Muscle of leg (tissue), 11 donors: ENCODE data around the gene TRAIP. TPM values are rescaled to one million over a fixed set of nuclear protein-coding genes. Genes with fewer than 3 reads are reported as not detected.
A peak's percentile ranks its signal among the peaks of the same experiment; 100 is the strongest.

ENCODE experiments used
- DNase-seq: peaks from one replicate; pipeline ENCODE4 v3.0.0; 2013
- H3K27ac ChIP-seq: one replicate; pipeline ENCODE4 v1.5.1; 2013; ENCODE audit warnings: mild to moderate bottlenecking, low read length, control low read depth
- H3K27me3 ChIP-seq: one replicate; pipeline ENCODE4 v1.6.1; 2013; ENCODE audit warnings: low read length; ENCODE audit not compliant: control insufficient read depth, insufficient read depth
- H3K36me3 ChIP-seq: one replicate; pipeline ENCODE4 v1.6.1; 2013; ENCODE audit warnings: low read length; ENCODE audit not compliant: control insufficient read depth, insufficient read depth
- H3K4me1 ChIP-seq: one replicate; pipeline ENCODE4 v1.6.1; 2013; ENCODE audit warnings: low read length; ENCODE audit not compliant: control insufficient read depth, insufficient read depth
- H3K4me3 ChIP-seq: one replicate; pipeline ENCODE4 v1.5.1; 2013; ENCODE audit warnings: low read length, control low read depth
- H3K9me3 ChIP-seq: replicated peaks from 2 replicates; pipeline ENCODE4 v1.6.1; 2013; ENCODE audit warnings: low read depth, low read length; ENCODE audit not compliant: control insufficient read depth
- whole genome bisulfite sequencing: methylation state at CpG from one replicate; pipeline ENCODE4 v1.1.5; 2013; ENCODE audit warnings: missing lambda C conversion rate; ENCODE audit not compliant: insufficient coverage; 5-methylcytosine and 5-hydroxymethylcytosine counted together
- polyA plus RNA-seq, 8 donors: library from polyadenylated mRNA; unstranded; fragments of 120-200 nt; gene quantifications; one replicate each; pipeline versions ENCODE4 v1.2.1 to v1.2.3, GENCODE V29; 2013; ENCODE audit warnings: inconsistent platforms in 1 of 8, low replicate concordance in 1 of 8; ENCODE audit not compliant: insufficient read length in 8 of 8, insufficient read depth in 1 of 8
- total RNA-seq: library from RNA; stranded (reverse); fragments of 120-200 nt; gene quantifications from one replicate; pipeline ENCODE4 v1.2.4, GENCODE V29; 2013

Gene TRAIP
- total and polyA plus RNA-seq, 9 donors = 3.8 to 6.7 (median 5.3) TPM

DNA sequence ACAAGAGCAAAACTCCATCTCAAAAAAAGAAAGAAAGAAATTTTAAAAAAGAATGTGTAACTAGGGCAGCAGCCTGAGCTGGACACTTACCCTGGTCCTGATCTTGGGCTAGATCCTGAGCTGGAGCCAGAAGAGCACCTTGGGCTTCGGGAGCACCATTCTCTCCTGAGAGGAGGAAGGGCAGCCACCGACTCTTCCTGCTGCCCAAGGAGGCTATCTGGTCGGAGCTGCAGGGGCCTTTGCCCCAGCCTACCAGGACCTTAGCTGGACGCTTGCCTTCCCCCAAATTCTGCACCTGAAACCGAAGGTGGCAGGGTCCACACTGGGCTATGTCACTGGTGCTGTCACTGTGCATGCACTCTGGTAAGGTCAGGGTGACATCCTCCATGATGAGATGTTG, 20.2 kb upstream of the TRAIP start:
- no peak overlapping the region for H3K4me3 ChIP-seq
- 80% methylated on average over 3 of the region's 5 CpGs for WGBS
- H3K27me3 ChIP-seq = peaks cover 2% of the 10 kb centered on the region
- H3K27ac ChIP-seq = no peak overlapping the region
- peaks cover 16% of the 10 kb centered on the region for H3K4me1 ChIP-seq
- DNase-seq = no peak
- no peaks in the 10 kb centered on the region for H3K36me3 ChIP-seq
- no peaks in the 10 kb centered on the region for H3K9me3 ChIP-seq

DNA sequence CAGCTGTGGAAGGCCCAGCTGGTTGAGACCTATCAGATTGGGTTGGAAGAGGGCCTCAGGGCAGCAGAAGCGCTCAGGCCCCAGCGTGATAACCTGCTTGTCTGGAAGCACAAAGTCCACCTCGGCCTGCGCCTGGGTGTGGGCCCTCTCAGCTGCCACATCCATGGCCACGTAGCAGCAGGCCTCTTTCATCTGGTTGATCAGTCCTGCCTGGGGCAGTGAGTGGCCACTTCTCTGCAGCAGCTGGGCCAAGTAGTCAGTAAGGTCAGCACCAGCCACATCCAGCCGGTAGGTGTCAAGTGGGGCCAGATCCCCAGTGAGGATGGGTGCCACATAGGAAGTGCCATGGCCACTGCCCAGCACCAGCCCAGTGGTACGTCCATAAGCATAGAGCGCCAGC, 17.3 kb upstream of the TRAIP start:
- no peak for DNase-seq
- Histone ChIP-seq H3K27ac (no peak overlapping the region), H3K4me3 (no peak overlapping the region), H3K27me3 (peaks cover 28% of the 10 kb centered on the region), H3K4me1 (peaks cover 11% of the 10 kb centered on the region), H3K9me3 (no peaks in the 10 kb centered on the region), H3K36me3 (no peaks in the 10 kb centered on the region)
- 87% methylated on average over 8 of the region's 8 CpGs for WGBS

DNA sequence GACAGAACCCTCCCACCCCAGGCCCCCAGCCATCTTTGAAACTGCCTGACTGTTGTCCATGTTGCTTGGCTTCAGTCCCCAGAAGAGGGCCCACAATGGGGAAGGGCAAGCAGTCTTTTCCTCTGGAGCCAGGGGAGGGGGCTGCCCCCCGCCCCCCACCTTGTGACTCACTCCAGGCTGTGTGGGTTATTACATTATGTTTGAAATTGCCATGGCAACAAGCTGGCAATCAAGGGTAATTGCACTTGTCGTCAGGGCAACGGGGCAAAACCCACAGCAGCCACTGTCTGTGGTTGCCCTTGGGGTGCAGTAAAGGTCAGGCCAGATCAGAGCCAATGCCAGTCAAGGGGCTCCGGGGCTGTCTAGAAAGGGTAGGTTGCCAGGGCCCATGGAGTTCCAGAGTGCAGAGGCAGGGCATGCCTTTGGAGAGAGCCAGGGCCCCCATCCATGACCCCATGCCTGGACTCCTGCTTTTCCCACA, 16.5 kb upstream of the TRAIP start:
- no peak overlapping the region for H3K4me3 ChIP-seq
- no peaks in the 10 kb centered on the region for H3K36me3 ChIP-seq
- no peaks in the 10 kb centered on the region for H3K9me3 ChIP-seq
- peaks cover 15% of the 10 kb centered on the region for H3K4me1 ChIP-seq
- H3K27ac ChIP-seq = no peak overlapping the region
- DNase-seq = no peak
- H3K27me3 ChIP-seq = peaks cover 36% of the 10 kb centered on the region
- WGBS = 52% methylated on average over 4 of the region's 4 CpGs

- H3K27me3 ChIP-seq = peaks cover 46% of the 10 kb centered on the region
Measured at GRCh38 chr3:49871531-49872153, 15.3 kb upstream of the TRAIP start.

DNA sequence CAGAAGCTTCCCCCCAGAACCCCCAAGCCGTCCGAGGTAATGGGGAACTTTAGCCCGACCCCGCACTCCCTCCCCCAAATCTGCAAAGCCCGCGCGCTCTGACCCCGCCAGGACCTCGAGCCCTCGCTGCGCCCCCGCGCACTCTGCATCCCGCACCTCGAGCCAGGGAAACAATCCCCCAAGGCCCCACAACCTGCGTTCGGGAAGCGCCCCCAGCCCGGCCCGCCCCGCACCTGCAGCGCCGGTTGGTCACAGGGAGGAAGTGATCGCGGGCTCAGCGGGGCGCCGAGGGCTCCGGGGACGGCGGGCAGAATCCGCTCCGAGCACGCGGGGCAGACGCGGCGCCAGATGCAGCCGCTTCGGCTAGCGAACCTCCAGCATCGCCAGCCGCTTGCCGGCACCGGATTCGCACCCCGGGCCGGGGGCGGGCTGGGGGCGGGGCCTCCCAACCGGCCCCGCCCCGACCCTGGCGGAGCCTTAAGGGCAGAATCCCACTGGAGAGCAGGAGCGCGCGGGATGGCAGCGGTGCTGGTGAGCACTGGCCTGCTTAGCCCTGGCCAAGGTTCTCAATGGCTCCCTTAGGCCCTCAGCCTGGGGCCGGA, 13.3 kb upstream of the TRAIP start, which contains the start of gene CAMKV:
Gene CAMKV, minus strand, starts transcription at position 382 of the 602 bp plus-strand sequence. CDS start 7,518 bp downstream, outside the sequence.
- peak within 1 kb of the TSS; percentile 19 for H3K4me3 ChIP-seq
- WGBS = under 1% methylated on average over 59 of the region's 59 CpGs
- H3K27ac ChIP-seq = no peak within 1 kb of the TSS
- no peaks in the 10 kb centered on the region for H3K36me3 ChIP-seq
- peaks cover 57% of the 10 kb centered on the region for H3K27me3 ChIP-seq
- DNase-seq = no peak
- peaks cover 19% of the 10 kb centered on the region for H3K4me1 ChIP-seq
- no peaks in the 10 kb centered on the region for H3K9me3 ChIP-seq

More at GRCh38 chr3:49871531-49872153, 15.3 kb upstream of the TRAIP start:
- 67% methylated on average over 10 of the region's 10 CpGs for WGBS
- H3K9me3 ChIP-seq = no peaks in the 10 kb centered on the region
- H3K36me3 ChIP-seq = no peaks in the 10 kb centered on the region
- no peak for DNase-seq
- H3K27ac ChIP-seq = no peak overlapping the region
- peaks cover 15% of the 10 kb centered on the region for H3K4me1 ChIP-seq
- H3K4me3 ChIP-seq = no peak overlapping the region

DNA sequence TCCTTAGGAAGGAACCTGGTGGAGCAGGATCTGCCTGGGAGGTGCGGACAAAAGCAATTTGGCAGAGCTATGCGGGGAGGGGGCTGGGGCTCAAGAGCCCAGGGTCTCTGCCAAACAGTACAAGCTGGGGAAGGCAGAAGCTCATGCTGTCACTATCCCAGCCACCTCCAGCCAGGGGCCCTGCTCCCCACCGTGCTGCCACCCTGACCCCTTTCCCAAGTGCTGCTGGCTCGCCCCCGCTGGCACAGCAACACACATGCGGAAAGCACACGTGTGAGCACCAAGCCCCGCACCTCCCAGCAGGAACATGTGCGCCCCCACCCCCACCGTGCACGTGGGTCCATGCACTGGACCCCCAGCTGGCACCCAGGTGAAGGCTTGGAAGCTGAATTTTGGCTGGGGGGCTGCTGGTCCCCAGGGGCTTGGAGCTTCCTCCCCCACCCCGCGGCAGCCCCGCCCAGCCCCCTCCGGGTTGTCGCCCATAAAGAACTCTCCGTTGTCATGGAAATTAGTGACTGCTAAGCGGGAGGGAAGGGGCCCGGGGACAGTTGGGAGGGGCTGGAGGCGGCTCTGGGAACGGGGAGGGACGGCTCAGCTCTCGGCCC, 12.6 kb upstream of the TRAIP start:
- peaks cover 63% of the 10 kb centered on the region for H3K27me3 ChIP-seq
- DNase-seq = no peak
- 2% methylated on average over 7 of the region's 23 CpGs for WGBS
- peak overlapping the region; percentile 19 for H3K4me3 ChIP-seq
- no peak overlapping the region for H3K27ac ChIP-seq
- no peaks in the 10 kb centered on the region for H3K36me3 ChIP-seq
- H3K4me1 ChIP-seq = peaks cover 19% of the 10 kb centered on the region
- no peaks in the 10 kb centered on the region for H3K9me3 ChIP-seq

DNA sequence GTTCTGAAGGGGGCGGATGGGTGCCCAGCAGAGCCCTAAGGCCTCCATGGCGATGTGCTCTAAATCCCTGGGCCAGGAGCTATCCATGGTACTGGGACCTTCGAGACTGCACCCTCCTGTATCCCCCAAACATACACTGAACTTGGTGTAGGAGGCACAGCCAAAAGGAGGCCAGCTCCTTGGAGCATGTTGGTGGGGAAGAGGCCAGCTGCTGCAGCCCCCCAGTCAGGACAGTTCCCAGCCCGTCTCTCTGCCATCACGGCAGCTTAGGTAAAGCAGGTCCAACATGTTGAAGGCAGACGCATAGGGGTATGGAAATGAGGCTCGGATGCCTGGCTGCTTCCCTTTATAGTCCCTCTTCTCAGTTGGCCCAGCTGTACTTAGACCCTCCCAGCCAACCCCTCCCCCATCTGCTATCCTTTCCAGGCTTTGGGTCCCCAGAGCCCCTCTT, 11.5 kb upstream of the TRAIP start:
- DNase-seq = peak; percentile 61
- Histone ChIP-seq H3K27ac (no peak overlapping the region), H3K27me3 (peaks cover 67% of the 10 kb centered on the region), H3K36me3 (no peaks in the 10 kb centered on the region), H3K9me3 (no peaks in the 10 kb centered on the region), H3K4me1 (peaks cover 19% of the 10 kb centered on the region), H3K4me3 (no peak overlapping the region)
- WGBS = 20% methylated on average over 2 of the region's 7 CpGs

GRCh38 chr3:49867400-49867799, 11.0 kb upstream of the TRAIP start:
- WGBS = no CpG with 5 or more reads among the region's 1 CpG
- no peaks in the 10 kb centered on the region for H3K36me3 ChIP-seq
- H3K4me3 ChIP-seq = no peak overlapping the region
- H3K4me1 ChIP-seq = peaks cover 19% of the 10 kb centered on the region
- H3K27ac ChIP-seq = no peak overlapping the region
- no peak for DNase-seq
- H3K9me3 ChIP-seq = no peaks in the 10 kb centered on the region
- peaks cover 67% of the 10 kb centered on the region for H3K27me3 ChIP-seq

- Histone ChIP-seq H3K27ac (no peak overlapping the region), H3K36me3 (no peaks in the 10 kb centered on the region), H3K9me3 (no peaks in the 10 kb centered on the region), H3K4me1 (peaks cover 19% of the 10 kb centered on the region), H3K4me3 (no peak overlapping the region), H3K27me3 (peaks cover 54% of the 10 kb centered on the region)
- 50% methylated on average over 4 of the region's 7 CpGs for WGBS
- DNase-seq = no peak
Measured at GRCh38 chr3:49865198-49865784, 8.9 kb upstream of the TRAIP start.

DNA sequence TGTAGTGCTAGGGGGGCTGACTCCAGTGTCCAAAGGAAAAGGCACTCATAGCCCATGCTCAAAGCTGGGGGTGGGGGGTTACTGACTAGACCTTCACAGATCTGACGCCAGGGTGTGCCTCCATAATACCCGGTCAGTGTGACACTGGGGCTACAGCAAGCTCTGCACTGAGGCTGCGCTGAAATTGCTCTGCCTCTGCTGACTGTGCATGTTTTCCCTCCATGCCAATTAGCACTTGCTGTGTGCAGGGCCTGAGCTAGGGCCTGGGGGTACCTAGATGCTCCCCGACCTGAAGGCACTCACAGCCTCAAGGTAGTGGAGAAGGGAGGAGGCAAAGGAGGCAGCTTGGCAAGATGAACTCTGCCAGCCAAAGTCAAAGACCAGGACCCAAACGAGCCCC, 8.1 kb upstream of the TRAIP start:
- 67% methylated on average over 5 of the region's 5 CpGs for WGBS
- H3K36me3 ChIP-seq = no peaks in the 10 kb centered on the region
- no peak for DNase-seq
- H3K9me3 ChIP-seq = no peaks in the 10 kb centered on the region
- no peak overlapping the region for H3K4me3 ChIP-seq
- peaks cover 47% of the 10 kb centered on the region for H3K27me3 ChIP-seq
- peaks cover 17% of the 10 kb centered on the region for H3K4me1 ChIP-seq
- no peak overlapping the region for H3K27ac ChIP-seq
